Neural progenitor cell (in vitro differentiated cells): ENCODE results near the gene LGALSL. TPM values are rescaled to one million over a fixed set of nuclear protein-coding genes. Genes with fewer than 3 reads are reported as not detected.
A peak's percentile ranks its signal among the peaks of the same experiment; 100 is the strongest.

Experiments
- DNase-seq: peaks from one replicate; pipeline ENCODE4 v3.0.0-alpha.2; 2016; ENCODE audit warnings: low spot score
- H2AFZ ChIP-seq: fragments of 200-600 bp; sonication (generic); replicated peaks from 2 replicates; pipeline ENCODE4 v1.6.1; 2016; ENCODE audit warnings: antibody characterized with exemption
- H3F3A ChIP-seq: fragments of 200-600 bp; sonication (generic); 2 replicates; pipeline ENCODE4 v1.6.1; 2016; ENCODE audit warnings: antibody characterized with exemption, low read depth
- H3K27ac ChIP-seq: fragments of 200-600 bp; sonication (generic); 2 replicates; pipeline ENCODE4 v1.5.1; 2016; ENCODE audit warnings: mild to moderate bottlenecking
- H3K27me3 ChIP-seq: fragments of 200-600 bp; sonication (generic); 2 replicates; pipeline ENCODE4 v1.6.1; 2016; ENCODE audit warnings: mild to moderate bottlenecking, moderate library complexity
- H3K36me3 ChIP-seq: fragments of 200-600 bp; sonication (generic); 2 replicates; pipeline ENCODE4 v1.5.1; 2016
- H3K4me1 ChIP-seq: fragments of 200-600 bp; sonication (generic); 2 replicates; pipeline ENCODE4 v1.6.1; 2016; ENCODE audit warnings: mixed run types
- H3K4me2 ChIP-seq: fragments of 200-600 bp; sonication (generic); 2 replicates; pipeline ENCODE4 v1.6.1; 2016
- H3K4me3 ChIP-seq: fragments of 200-600 bp; sonication (generic); 2 replicates; pipeline ENCODE4 v1.5.1; 2016
- H3K79me2 ChIP-seq: fragments of 200-600 bp; sonication (generic); 2 replicates; pipeline ENCODE4 v1.6.1; 2016; ENCODE audit warnings: low read depth
- H3K9ac ChIP-seq: fragments of 200-600 bp; sonication (generic); 2 replicates; pipeline ENCODE4 v1.6.1; 2016
- H3K9me3 ChIP-seq: fragments of 200-600 bp; sonication (generic); 2 replicates; pipeline ENCODE4 v1.5.1; 2016; ENCODE audit warnings: low read depth
- H4K20me1 ChIP-seq: fragments of 200-600 bp; sonication (generic); 2 replicates; pipeline ENCODE4 v1.6.1; 2016; ENCODE audit warnings: low read depth
- H3K27ac Mint-ChIP-seq: 3 replicates; pipeline ENCODE4 v1.8.0; 2021; ENCODE audit warnings: mixed read lengths
- H3K27me3 Mint-ChIP-seq: 2 replicates; pipeline ENCODE4 v1.8.0; 2022; ENCODE audit warnings: low read depth, mild to moderate bottlenecking, inconsistent platforms, moderate library complexity, mixed read lengths; ENCODE audit not compliant: insufficient read depth
- H3K36me3 Mint-ChIP-seq: 3 replicates; pipeline ENCODE4 v1.8.0; 2021; ENCODE audit warnings: mixed read lengths
- H3K4me1 Mint-ChIP-seq: 3 replicates; pipeline ENCODE4 v1.8.0; 2021; ENCODE audit warnings: mixed read lengths
- H3K4me3 Mint-ChIP-seq: 3 replicates; pipeline ENCODE4 v1.8.0; 2021; ENCODE audit warnings: mild to moderate bottlenecking, moderate library complexity, mixed read lengths
- H3K9me3 Mint-ChIP-seq: 3 replicates; pipeline ENCODE4 v1.8.0; 2020; ENCODE audit warnings: mixed read lengths
- CTCF ChIP-seq: fragments of 200-600 bp; sonication (generic); IDR thresholded peaks from 2 replicates; pipeline ENCODE4 v1.5.1; 2017; ENCODE audit warnings: antibody characterized with exemption, mild to moderate bottlenecking
- EZH2 ChIP-seq: fragments of 200-600 bp; sonication (generic); IDR thresholded peaks from 2 replicates; pipeline ENCODE4 v1.6.1; 2017; ENCODE audit warnings: antibody characterized with exemption, mild to moderate bottlenecking, moderate library complexity
- EZH2phosphoT487 ChIP-seq: fragments of 200-600 bp; sonication (generic); IDR thresholded peaks from 2 replicates; pipeline ENCODE4 v1.6.1; 2017; ENCODE audit warnings: antibody characterized with exemption
- total RNA-seq: library from RNA; depleted of rRNA; stranded (reverse); fragments of >200 nt; gene quantifications from 2 replicates; pipeline ENCODE4 v1.2.3, GENCODE V29; 2015; ENCODE audit warnings: low replicate concordance

The LGALSL gene
- total RNA-seq, 1 donor from 2014 or later = 31.1 TPM

GRCh38 chr2:64472881-64473280, 18.9 kb downstream of the LGALSL start:
- no peaks in the 10 kb centered on the region for H3K79me2 ChIP-seq
- H3K9me3 ChIP-seq = no peaks in the 10 kb centered on the region
- H3K4me3 ChIP-seq = no peak overlapping the region
- Mint-ChIP-seq H3K27me3 (peaks cover 2% of the 10 kb centered on the region), H3K9me3 (no peaks in the 10 kb centered on the region), H3K36me3 (no peaks in the 10 kb centered on the region), H3K4me3 (no peak overlapping the region), H3K4me1 (peaks cover 27% of the 10 kb centered on the region), H3K27ac (no peak overlapping the region)
- no peak for DNase-seq
- H2AFZ ChIP-seq = no peak overlapping the region
- H3F3A ChIP-seq = peaks cover 16% of the 10 kb centered on the region
- no peak overlapping the region for H3K4me2 ChIP-seq
- H3K27me3 ChIP-seq = no peaks in the 10 kb centered on the region
- no peak overlapping the region for H3K9ac ChIP-seq
- H3K36me3 ChIP-seq = no peaks in the 10 kb centered on the region
- H3K4me1 ChIP-seq = peaks cover 28% of the 10 kb centered on the region
- no peaks in the 10 kb centered on the region for H4K20me1 ChIP-seq
- no peak for TF ChIP-seq EZH2phosphoT487
- no peak for TF ChIP-seq CTCF
- no peak for TF ChIP-seq EZH2
- no peak overlapping the region for H3K27ac ChIP-seq

- H3F3A ChIP-seq = peaks cover 16% of the 10 kb centered on the region
- DNase-seq = no peak
- no peak overlapping the region for H3K9ac ChIP-seq
- no peaks in the 10 kb centered on the region for H3K79me2 ChIP-seq
- H2AFZ ChIP-seq = peak overlapping the region; percentile 13
- Mint-ChIP-seq H3K27me3 (peaks cover 2% of the 10 kb centered on the region), H3K27ac (no peak overlapping the region), H3K4me1 (peaks cover 27% of the 10 kb centered on the region), H3K4me3 (no peak overlapping the region), H3K36me3 (no peaks in the 10 kb centered on the region), H3K9me3 (no peaks in the 10 kb centered on the region)
- TF ChIP-seq EZH2 = no peak
- peaks cover 25% of the 10 kb centered on the region for H3K4me1 ChIP-seq
- no peaks in the 10 kb centered on the region for H3K9me3 ChIP-seq
- H3K36me3 ChIP-seq = no peaks in the 10 kb centered on the region
- no peak overlapping the region for H3K4me3 ChIP-seq
- no peak overlapping the region for H3K4me2 ChIP-seq
- H4K20me1 ChIP-seq = no peaks in the 10 kb centered on the region
- H3K27ac ChIP-seq = no peak overlapping the region
- H3K27me3 ChIP-seq = no peaks in the 10 kb centered on the region
Observed at GRCh38 chr2:64474121-64474571, 20.2 kb downstream of the LGALSL start.

- no peak overlapping the region for H3K9ac ChIP-seq
- H3K4me3 ChIP-seq = no peak overlapping the region
- peaks cover 16% of the 10 kb centered on the region for H3F3A ChIP-seq
- H3K27me3 ChIP-seq = no peaks in the 10 kb centered on the region
- peak overlapping the region; percentile 13 for H2AFZ ChIP-seq
- no peak overlapping the region for H3K27ac ChIP-seq
- H3K4me3 Mint-ChIP-seq = no peak overlapping the region
- peaks cover 22% of the 10 kb centered on the region for H3K4me1 Mint-ChIP-seq
- H3K4me1 ChIP-seq = peaks cover 20% of the 10 kb centered on the region
- DNase-seq = no peak
- H3K36me3 ChIP-seq = no peaks in the 10 kb centered on the region
- H3K9me3 Mint-ChIP-seq = no peaks in the 10 kb centered on the region
- H3K79me2 ChIP-seq = no peaks in the 10 kb centered on the region
- peaks cover 6% of the 10 kb centered on the region for H3K27me3 Mint-ChIP-seq
- no peak overlapping the region for H3K27ac Mint-ChIP-seq
- H3K36me3 Mint-ChIP-seq = no peaks in the 10 kb centered on the region
- no peak overlapping the region for H3K4me2 ChIP-seq
- H4K20me1 ChIP-seq = no peaks in the 10 kb centered on the region
- H3K9me3 ChIP-seq = no peaks in the 10 kb centered on the region
- TF ChIP-seq CTCF (no peak), EZH2phosphoT487 (no peak), EZH2 (no peak)
Observed at GRCh38 chr2:64474636-64475035, 20.7 kb downstream of the LGALSL start.

GRCh38 chr2:64477037-64477436, 23.1 kb downstream of the LGALSL start:
- Mint-ChIP-seq H3K9me3 (no peaks in the 10 kb centered on the region), H3K4me1 (peaks cover 7% of the 10 kb centered on the region), H3K27ac (no peak overlapping the region), H3K4me3 (no peak overlapping the region), H3K27me3 (peaks cover 6% of the 10 kb centered on the region), H3K36me3 (no peaks in the 10 kb centered on the region)
- H2AFZ ChIP-seq = no peak overlapping the region
- H3K9me3 ChIP-seq = no peaks in the 10 kb centered on the region
- H3K9ac ChIP-seq = no peak overlapping the region
- H3K27ac ChIP-seq = no peak overlapping the region
- H3F3A ChIP-seq = no peaks in the 10 kb centered on the region
- H3K4me2 ChIP-seq = no peak overlapping the region
- no peak for TF ChIP-seq CTCF
- H4K20me1 ChIP-seq = no peaks in the 10 kb centered on the region
- H3K27me3 ChIP-seq = no peaks in the 10 kb centered on the region
- no peaks in the 10 kb centered on the region for H3K36me3 ChIP-seq
- H3K4me3 ChIP-seq = no peak overlapping the region
- H3K79me2 ChIP-seq = no peaks in the 10 kb centered on the region
- DNase-seq = no peak
- H3K4me1 ChIP-seq = no peaks in the 10 kb centered on the region
